IMR-90 (cell line): ENCODE results near the gene TBC1D9B. TPM values are rescaled to one million over a fixed set of nuclear protein-coding genes. Genes with fewer than 3 reads are reported as not detected.

Experiments
- ATAC-seq: fragments of 200-7000 bp; cut with Tn5 transposase; 2 replicates; pipeline ENCODE4 v1.9.1; 2020; ENCODE audit warnings: low read depth, mild to moderate bottlenecking, moderate library complexity
- BruUV-seq: library from RNA; stranded (reverse); fragments of 400-500 nt; replicated peaks from 2 replicates; lab custom pipeline; 2021; lab: Mats Ljungman, UMichigan
- CTCF ChIA-PET: fragments of 300-600 bp; formaldehyde crosslinking; extraction: SDS; loops from one replicate; lab custom pipeline; 2021; ENCODE audit warnings: antibody characterized with exemption; lab: Yijun Ruan, JAX
- POLR2A ChIA-PET: fragments of 300-600 bp; sonication (Branson Sonifier 250); formaldehyde crosslinking; loops from one replicate; lab custom pipeline; 2022; ENCODE audit warnings: antibody characterized with exemption; ENCODE audit not compliant: unreplicated experiment; lab: Charles Lee
- DNase-seq: peaks from one replicate; pipeline ENCODE4 v3.0.0; 2013
- H2AFZ ChIP-seq: replicated peaks from 2 replicates; pipeline ENCODE3; 2013; ENCODE audit warnings: low read length, mild to moderate bottlenecking; ENCODE audit not compliant: poor library complexity
- H2AK5ac ChIP-seq: 2 replicates; pipeline ENCODE4 v1.6.1; 2013; ENCODE audit warnings: low read depth, low read length, inconsistent platforms
- H2AK9ac ChIP-seq: replicated peaks from 2 replicates; pipeline ENCODE3; 2013; ENCODE audit warnings: mild to moderate bottlenecking, low read depth, low read length, moderate library complexity; ENCODE audit not compliant: poor library complexity
- H2BK120ac ChIP-seq: 2 replicates; pipeline ENCODE4 v1.6.1; 2013; ENCODE audit warnings: low read depth, low read length, inconsistent platforms
- H2BK15ac ChIP-seq: 3 replicates; pipeline ENCODE4 v1.6.1; 2013; ENCODE audit warnings: low read depth, low read length, inconsistent platforms
- H2BK20ac ChIP-seq: 2 replicates; pipeline ENCODE4 v1.6.1; 2013; ENCODE audit warnings: low read depth, mild to moderate bottlenecking, inconsistent platforms, low read length, moderate library complexity
- H2BK5ac ChIP-seq: 2 replicates; pipeline ENCODE4 v1.6.1; 2013; ENCODE audit warnings: mild to moderate bottlenecking, low read depth, low read length, inconsistent platforms; ENCODE audit not compliant: poor library complexity, severe bottlenecking
- H3K14ac ChIP-seq: replicated peaks from 2 replicates; pipeline ENCODE4 v1.6.1; 2013; ENCODE audit warnings: low read depth, low read length, inconsistent platforms
- H3K18ac ChIP-seq: 2 replicates; pipeline ENCODE4 v1.6.1; 2013; ENCODE audit warnings: low read depth, low read length, control low read depth
- H3K23ac ChIP-seq: 2 replicates; pipeline ENCODE4 v1.6.1; 2013; ENCODE audit warnings: low read depth, low read length, inconsistent platforms
- H3K27ac ChIP-seq: 2 replicates; pipeline ENCODE4 v1.5.1; 2013; ENCODE audit warnings: mild to moderate bottlenecking, control low read depth, low read length; ENCODE audit not compliant: insufficient read depth
- H3K27me3 ChIP-seq: 2 replicates; pipeline ENCODE4 v1.6.1; 2013; ENCODE audit warnings: low read length; ENCODE audit not compliant: control insufficient read depth, insufficient read depth
- H3K36me3 ChIP-seq: 2 replicates; pipeline ENCODE4 v1.6.1; 2013; ENCODE audit warnings: low read length, mixed read lengths; ENCODE audit not compliant: control insufficient read depth, insufficient read depth
- H3K4ac ChIP-seq: 2 replicates; pipeline ENCODE4 v1.6.1; 2013; ENCODE audit warnings: low read depth, low read length, inconsistent platforms
- H3K4me1 ChIP-seq: 2 replicates; pipeline ENCODE4 v1.6.1; 2013; ENCODE audit warnings: low read length, mixed read lengths; ENCODE audit not compliant: control insufficient read depth, insufficient read depth
- H3K4me2 ChIP-seq: 2 replicates; pipeline ENCODE4 v1.6.1; 2013; ENCODE audit warnings: low read depth, mild to moderate bottlenecking, control low read depth, low read length, moderate library complexity
- H3K4me3 ChIP-seq: 2 replicates; pipeline ENCODE4 v1.5.1; 2013; ENCODE audit warnings: low read depth, mild to moderate bottlenecking, control low read depth, low read length, moderate library complexity; ENCODE audit not compliant: insufficient read depth
- H3K56ac ChIP-seq: 2 replicates; pipeline ENCODE4 v1.6.1; 2013; ENCODE audit warnings: low read length, inconsistent platforms; ENCODE audit not compliant: insufficient read depth; ENCODE audit errors: extremely low read depth
- H3K79me1 ChIP-seq, 2 experiments: 2 replicates each; pipeline ENCODE4 v1.6.1; 2013; ENCODE audit warnings: low read length in 2 of 2, inconsistent platforms in 1 of 2, low read depth in 1 of 2
- H3K9ac ChIP-seq: 2 replicates; pipeline ENCODE4 v1.6.1; 2013; ENCODE audit warnings: low read depth, low read length, control low read depth
- H3K9me1 ChIP-seq: 2 replicates; pipeline ENCODE4 v1.6.1; 2013; ENCODE audit warnings: low read length, inconsistent platforms; ENCODE audit not compliant: insufficient read depth
- H3K9me3 ChIP-seq: 2 replicates; pipeline ENCODE4 v1.6.1; 2013; ENCODE audit warnings: low read length; ENCODE audit not compliant: control insufficient read depth, insufficient read depth
- H4K20me1 ChIP-seq: 2 replicates; pipeline ENCODE4 v1.6.1; 2013; ENCODE audit warnings: low read length, inconsistent platforms; ENCODE audit not compliant: insufficient read depth
- H4K5ac ChIP-seq: 2 replicates; pipeline ENCODE4 v1.6.1; 2013; ENCODE audit warnings: mild to moderate bottlenecking, low read depth, low read length, control low read depth
- H4K8ac ChIP-seq, 2 experiments: 2 replicates each; pipeline ENCODE4 v1.6.1; 2013; ENCODE audit warnings: low read depth in 2 of 2, low read length in 2 of 2, control low read depth in 1 of 2, inconsistent platforms in 1 of 2
- H4K91ac ChIP-seq: 2 replicates; pipeline ENCODE4 v1.6.1; 2013; ENCODE audit warnings: low read depth, low read length, inconsistent platforms; ENCODE audit not compliant: insufficient read depth
- CEBPB ChIP-seq: IDR thresholded peaks from 2 replicates; pipeline ENCODE4 v1.6.1; 2012; ENCODE audit warnings: low read depth, low read length, improper control_type of control experiment
- ELK1 ChIP-seq: fragments of 150-350 bp; IDR thresholded peaks from 2 replicates; pipeline ENCODE4 v1.6.1; 2016; ENCODE audit warnings: low read depth, mild to moderate bottlenecking, low read length, moderate library complexity, borderline replicate concordance
- MAFK ChIP-seq: IDR thresholded peaks from 2 replicates; pipeline ENCODE4 v1.6.1; 2012; ENCODE audit warnings: low read depth, low read length, improper control_type of control experiment
- MAZ ChIP-seq: IDR thresholded peaks from 2 replicates; pipeline ENCODE4 v1.6.1; 2012; ENCODE audit warnings: low read depth, mild to moderate bottlenecking, low read length, improper control_type of control experiment, moderate library complexity, borderline replicate concordance
- MXI1 ChIP-seq: IDR thresholded peaks from 2 replicates; pipeline ENCODE4 v1.6.1; 2012; ENCODE audit warnings: low read depth, mild to moderate bottlenecking, low read length, moderate library complexity, borderline replicate concordance
- NFE2L2 ChIP-seq: fragments of 150-350 bp; IDR thresholded peaks from 2 replicates; pipeline ENCODE4 v1.6.1; 2016; ENCODE audit warnings: low read depth, mild to moderate bottlenecking, low read length
- POLR2A ChIP-seq: IDR thresholded peaks from 2 replicates; pipeline ENCODE4 v1.6.1; 2012; ENCODE audit warnings: mild to moderate bottlenecking, low read depth, low read length
- RFX5 ChIP-seq: IDR thresholded peaks from 2 replicates; pipeline ENCODE4 v1.8.0; 2012; ENCODE audit warnings: low read depth, mild to moderate bottlenecking, low read length, moderate library complexity
- SMC3 ChIP-seq: fragments of 150-350 bp; IDR thresholded peaks from 2 replicates; pipeline ENCODE4 v1.6.1; 2016; ENCODE audit warnings: low read depth, mild to moderate bottlenecking, antibody characterized with exemption, low read length, moderate library complexity
- USF2 ChIP-seq: fragments of 150-350 bp; IDR thresholded peaks from 2 replicates; pipeline ENCODE4 v1.6.1; 2017; ENCODE audit warnings: mild to moderate bottlenecking, antibody characterized with exemption, low read length, low read depth
- WGBS, 2 experiments: methylation state at CpG; one replicate each; pipeline versions ENCODE4 v1.1.5 to v1.1.7; 2013; ENCODE audit warnings: missing lambda C conversion rate in 2 of 2; ENCODE audit not compliant: insufficient read length in 1 of 2; ENCODE audit errors: extremely low coverage in 2 of 2; 5-methylcytosine and 5-hydroxymethylcytosine counted together
- dilution Hi-C: fragments of 300-500 bp; cut with HindIII; formaldehyde crosslinking; loops from one replicate; pipeline ENCODE4 v1.14.3; 2018; ENCODE audit warnings: low sequenced_read_pairs; ENCODE audit not compliant: unreplicated experiment
- in situ Hi-C: fragments of 300-500 bp; cut with MboI; formaldehyde crosslinking; loops from 3 replicates; pipeline ENCODE4 v1.14.3; 2019; ENCODE audit warnings: low sequenced_read_pairs, inconsistent platforms, mixed read lengths
- intact Hi-C: fragments of 100-400 bp; cut with micrococcal nuclease; formaldehyde crosslinking; loops from 2 replicates; pipeline ENCODE4 v1.10.0; 2022
- polyA plus RNA-seq, 3 experiments: library from polyadenylated mRNA; depleted of rRNA; stranded (reverse); fragments of >200 nt; gene quantifications; 2 replicates each; pipeline ENCODE4 v1.2.3, GENCODE V29; 2012; ENCODE audit warnings: low replicate concordance in 1 of 3
- total RNA-seq: library from RNA; depleted of rRNA; stranded (reverse); fragments of >200 nt; gene quantifications from 2 replicates; pipeline ENCODE4 v1.2.3, GENCODE V29; 2012

The TBC1D9B gene
- total and polyA plus RNA-seq, 2 of the 4 experiments (the other 2 are of a cell fraction) = 58.6 to 78.1 TPM

- Histone ChIP-seq H2AFZ (no peak overlapping the region), H3K23ac (no peak overlapping the region), H4K5ac (no peak overlapping the region), H4K8ac (no peak overlapping the region), H3K79me1 (peaks cover 13 to 17% of the 10 kb centered on the region in 2 experiments), H2BK20ac (no peak overlapping the region), H3K14ac (no peak overlapping the region), H2BK5ac (no peak overlapping the region), H3K9ac (no peak overlapping the region), H2BK15ac (no peak overlapping the region), H4K91ac (no peak overlapping the region), H3K9me3 (peaks cover 11% of the 10 kb centered on the region), H2AK5ac (no peak overlapping the region), H3K56ac (no peak overlapping the region), H3K4me1 (no peaks in the 10 kb centered on the region), H3K27ac (no peak overlapping the region), H3K4me2 (no peak overlapping the region), H4K20me1 (no peaks in the 10 kb centered on the region), H2BK120ac (no peak overlapping the region), H3K18ac (no peak overlapping the region), H2AK9ac (no peak overlapping the region), H3K9me1 (0 out of 2 replicates have a peak, but pooled peaks cover 2% of the 10 kb centered on the region), H3K36me3 (peaks cover 72% of the 10 kb centered on the region), H3K4me3 (no peak overlapping the region), H3K4ac (no peak overlapping the region), H3K27me3 (no peaks in the 10 kb centered on the region)
- POLR2A ChIA-PET = no interaction called here
- WGBS, 2 experiments = 88% methylated on average over 5 of the region's 13 CpGs; no CpG with 5 or more reads in 1 of the 2 experiments
- TF ChIP-seq USF2 (no peak), MXI1 (no peak), POLR2A (no peak), NFE2L2 (no peak), RFX5 (no peak), MAZ (no peak), SMC3 (no peak), MAFK (no peak), CEBPB (no peak), ELK1 (no peak)
- intact Hi-C loops = no loop called here
- dilution Hi-C loops = no loop called here
- BruUV-seq = no TSS peak
- no peak for ATAC-seq
- CTCF ChIA-PET = no interaction called here
- DNase-seq = no peak
- in situ Hi-C loops = no loop called here
Measured at GRCh38 chr5:179885491-179886090, 22.1 kb downstream of the TBC1D9B start.
